OCI-LY1 (cell line): ENCODE results near the gene NCAM1.

Experiments used
- H2AFZ ChIP-seq: fragments of 200-600 bp; sonication (generic), shearing (Covaris generic); 2 replicates; pipeline ENCODE4 v1.6.0; 2014; ENCODE audit warnings: antibody characterized with exemption, mild to moderate bottlenecking, low read length
- H3F3A ChIP-seq: fragments of 200-600 bp; sonication (generic), shearing (Covaris generic); 2 replicates; pipeline ENCODE4 v1.6.0; 2014; ENCODE audit warnings: mild to moderate bottlenecking, antibody characterized with exemption, low read length, moderate library complexity; ENCODE audit not compliant: insufficient read depth
- H3K27ac ChIP-seq: fragments of 200-600 bp; sonication (generic); 2 replicates; pipeline ENCODE4 v1.5.1; 2014; ENCODE audit warnings: low read length, mixed run types, mild to moderate bottlenecking, low read depth; ENCODE audit not compliant: poor library complexity, severe bottlenecking
- H3K27me3 ChIP-seq: fragments of 200-600 bp; sonication (generic); 2 replicates; pipeline ENCODE4 v1.6.0; 2014; ENCODE audit warnings: antibody characterized with exemption, mild to moderate bottlenecking, low read length, moderate library complexity; ENCODE audit not compliant: insufficient read depth
- H3K36me3 ChIP-seq: fragments of 200-600 bp; sonication (generic); 2 replicates; pipeline ENCODE4 v1.6.1; 2014; ENCODE audit warnings: mild to moderate bottlenecking, antibody characterized with exemption, low read length, moderate library complexity, mixed read lengths; ENCODE audit not compliant: insufficient read depth
- H3K4me1 ChIP-seq: fragments of 200-600 bp; sonication (generic); 2 replicates; pipeline ENCODE4 v1.5.1; 2014; ENCODE audit warnings: mild to moderate bottlenecking, low read length, moderate library complexity; ENCODE audit not compliant: insufficient read depth, severe bottlenecking
- H3K4me2 ChIP-seq: fragments of 200-600 bp; sonication (generic), shearing (Covaris generic); 2 replicates; pipeline ENCODE4 v1.6.1; 2014; ENCODE audit warnings: low read length
- H3K4me3 ChIP-seq: fragments of 200-600 bp; sonication (generic); 2 replicates; pipeline ENCODE4 v1.5.1; 2014; ENCODE audit warnings: low read length, low read depth, mild to moderate bottlenecking, mixed read lengths; ENCODE audit not compliant: poor library complexity, severe bottlenecking
- H3K79me2 ChIP-seq: fragments of 200-600 bp; shearing (Covaris generic); 2 replicates; pipeline ENCODE4 v1.6.1; 2016; ENCODE audit warnings: mixed run types, low read length, mixed read lengths; ENCODE audit not compliant: insufficient read depth
- H3K9ac ChIP-seq: fragments of 200-600 bp; sonication (generic), shearing (Covaris generic); 2 replicates; pipeline ENCODE4 v1.6.1; 2014; ENCODE audit warnings: mild to moderate bottlenecking, low read length, mixed read lengths
- H3K9me2 ChIP-seq: fragments of 200-600 bp; sonication (generic), shearing (Covaris generic); 2 replicates; pipeline ENCODE4 v1.6.1; 2014; ENCODE audit warnings: low read depth, mild to moderate bottlenecking, low read length, mixed read lengths
- H3K9me3 ChIP-seq: fragments of 200-600 bp; shearing (Covaris generic); 2 replicates; pipeline ENCODE4 v1.6.1; 2014; ENCODE audit warnings: low read length, mixed read lengths
- H4K20me1 ChIP-seq: fragments of 200-600 bp; sonication (generic), shearing (Covaris generic); 2 replicates; pipeline ENCODE4 v1.6.0; 2016; ENCODE audit warnings: mild to moderate bottlenecking, low read length; ENCODE audit not compliant: insufficient read depth
- EZH2 ChIP-seq: fragments of 200-600 bp; sonication (generic), shearing (Covaris generic); IDR thresholded peaks from 2 replicates; pipeline ENCODE4 v1.8.0; 2017; ENCODE audit warnings: borderline replicate concordance, mixed run types, mild to moderate bottlenecking, antibody characterized with exemption, low read length, moderate library complexity, mixed read lengths
- TF ChIP-seq, protein P1 (sequence below): fragments of 200-600 bp; sonication (generic), shearing (Covaris generic); IDR thresholded peaks from 2 replicates; pipeline ENCODE4 v1.5.1; 2017; ENCODE audit warnings: mild to moderate bottlenecking, antibody characterized with exemption, low read length, moderate library complexity, mixed read lengths

Gene NCAM1

GRCh38 chr11:113242767-113243397 is 281.7 kb downstream of the NCAM1 start:
- Histone ChIP-seq H3K27me3 (no peaks in the 10 kb centered on the region), H3K9ac (no peak overlapping the region), H3K9me2 (no peaks in the 10 kb centered on the region), H3K27ac (no peak overlapping the region), H2AFZ (no peak overlapping the region), H4K20me1 (no peaks in the 10 kb centered on the region), H3F3A (no peaks in the 10 kb centered on the region), H3K4me2 (no peak overlapping the region), H3K9me3 (no peaks in the 10 kb centered on the region), H3K4me1 (no peaks in the 10 kb centered on the region), H3K79me2 (no peaks in the 10 kb centered on the region), H3K36me3 (no peaks in the 10 kb centered on the region), H3K4me3 (no peak overlapping the region)
- TF ChIP-seq EZH2: no peak
- TF ChIP-seq, protein P1, sequence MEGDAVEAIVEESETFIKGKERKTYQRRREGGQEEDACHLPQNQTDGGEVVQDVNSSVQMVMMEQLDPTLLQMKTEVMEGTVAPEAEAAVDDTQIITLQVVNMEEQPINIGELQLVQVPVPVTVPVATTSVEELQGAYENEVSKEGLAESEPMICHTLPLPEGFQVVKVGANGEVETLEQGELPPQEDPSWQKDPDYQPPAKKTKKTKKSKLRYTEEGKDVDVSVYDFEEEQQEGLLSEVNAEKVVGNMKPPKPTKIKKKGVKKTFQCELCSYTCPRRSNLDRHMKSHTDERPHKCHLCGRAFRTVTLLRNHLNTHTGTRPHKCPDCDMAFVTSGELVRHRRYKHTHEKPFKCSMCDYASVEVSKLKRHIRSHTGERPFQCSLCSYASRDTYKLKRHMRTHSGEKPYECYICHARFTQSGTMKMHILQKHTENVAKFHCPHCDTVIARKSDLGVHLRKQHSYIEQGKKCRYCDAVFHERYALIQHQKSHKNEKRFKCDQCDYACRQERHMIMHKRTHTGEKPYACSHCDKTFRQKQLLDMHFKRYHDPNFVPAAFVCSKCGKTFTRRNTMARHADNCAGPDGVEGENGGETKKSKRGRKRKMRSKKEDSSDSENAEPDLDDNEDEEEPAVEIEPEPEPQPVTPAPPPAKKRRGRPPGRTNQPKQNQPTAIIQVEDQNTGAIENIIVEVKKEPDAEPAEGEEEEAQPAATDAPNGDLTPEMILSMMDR: no peak

DNA sequence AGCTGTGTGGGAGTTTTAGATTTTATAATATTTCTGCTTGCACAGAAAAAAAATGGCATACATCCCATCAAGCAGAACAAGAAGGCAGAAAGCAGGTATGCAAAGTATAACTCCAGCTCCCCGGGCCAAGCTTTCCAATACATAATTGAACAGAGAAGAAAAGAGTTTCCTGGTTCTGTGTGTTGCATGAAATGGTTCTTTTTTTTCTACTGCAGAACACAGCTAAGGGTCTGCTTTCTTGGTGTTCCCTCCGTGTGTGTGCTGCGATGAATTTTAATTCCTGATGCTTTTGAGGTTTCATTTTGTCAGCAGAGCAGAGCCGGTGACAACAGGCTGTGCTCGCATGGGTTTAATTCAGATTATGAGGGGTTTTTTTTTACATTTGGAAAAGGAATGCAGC is 282.5 kb downstream of the NCAM1 start:
- Histone ChIP-seq H3K79me2 (no peaks in the 10 kb centered on the region), H3K36me3 (no peaks in the 10 kb centered on the region), H3K4me3 (no peak overlapping the region), H3K27ac (no peak overlapping the region), H3K27me3 (no peaks in the 10 kb centered on the region), H3K4me2 (no peak overlapping the region), H3K4me1 (no peaks in the 10 kb centered on the region), H3K9me3 (no peaks in the 10 kb centered on the region), H4K20me1 (no peaks in the 10 kb centered on the region), H3K9ac (no peak overlapping the region), H3F3A (no peaks in the 10 kb centered on the region), H3K9me2 (no peaks in the 10 kb centered on the region), H2AFZ (no peak overlapping the region)
- no peak for TF ChIP-seq EZH2
- TF ChIP-seq, protein P1: no peak

- H3F3A ChIP-seq: no peaks in the 10 kb centered on the region
- no peaks in the 10 kb centered on the region for H4K20me1 ChIP-seq
- no peak overlapping the region for H3K9ac ChIP-seq
- no peak overlapping the region for H3K4me2 ChIP-seq
- H3K4me1 ChIP-seq: no peaks in the 10 kb centered on the region
- H3K9me3 ChIP-seq: no peaks in the 10 kb centered on the region
- TF ChIP-seq EZH2: no peak
- TF ChIP-seq, protein P1: no peak
- no peaks in the 10 kb centered on the region for H3K9me2 ChIP-seq
- no peaks in the 10 kb centered on the region for H3K36me3 ChIP-seq
- no peak overlapping the region for H3K4me3 ChIP-seq
- H3K27me3 ChIP-seq: no peaks in the 10 kb centered on the region
- H3K79me2 ChIP-seq: no peaks in the 10 kb centered on the region
- no peak overlapping the region for H2AFZ ChIP-seq
- H3K27ac ChIP-seq: no peak overlapping the region
These were observed 284.0 kb downstream of the NCAM1 start for GRCh38 chr11:113245216-113245615.
